GF-D8 (cell line): ENCODE results near the gene ADAT1.

ENCODE experiments used
- DNase-seq: peaks from one replicate; lab custom pipeline; 2025; lab: John Stamatoyannopoulos, UW

Gene ADAT1, protein sequence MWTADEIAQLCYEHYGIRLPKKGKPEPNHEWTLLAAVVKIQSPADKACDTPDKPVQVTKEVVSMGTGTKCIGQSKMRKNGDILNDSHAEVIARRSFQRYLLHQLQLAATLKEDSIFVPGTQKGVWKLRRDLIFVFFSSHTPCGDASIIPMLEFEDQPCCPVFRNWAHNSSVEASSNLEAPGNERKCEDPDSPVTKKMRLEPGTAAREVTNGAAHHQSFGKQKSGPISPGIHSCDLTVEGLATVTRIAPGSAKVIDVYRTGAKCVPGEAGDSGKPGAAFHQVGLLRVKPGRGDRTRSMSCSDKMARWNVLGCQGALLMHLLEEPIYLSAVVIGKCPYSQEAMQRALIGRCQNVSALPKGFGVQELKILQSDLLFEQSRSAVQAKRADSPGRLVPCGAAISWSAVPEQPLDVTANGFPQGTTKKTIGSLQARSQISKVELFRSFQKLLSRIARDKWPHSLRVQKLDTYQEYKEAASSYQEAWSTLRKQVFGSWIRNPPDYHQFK

GRCh38 chr16:75622761-75623605 lies at the start of gene ADAT1:
ADAT1 (minus strand) TSS chr16:75623281; CDS start chr16:75620799, 2,482 bp downstream.
- DNase-seq: peak; percentile 87

- DNase-seq: no peak
Observed at GRCh38 chr16:75667503-75667902, 44.4 kb upstream of the ADAT1 start.

GRCh38 chr16:75660726-75661302 lies 37.7 kb upstream of the ADAT1 start:
- DNase-seq: no peak

DNA sequence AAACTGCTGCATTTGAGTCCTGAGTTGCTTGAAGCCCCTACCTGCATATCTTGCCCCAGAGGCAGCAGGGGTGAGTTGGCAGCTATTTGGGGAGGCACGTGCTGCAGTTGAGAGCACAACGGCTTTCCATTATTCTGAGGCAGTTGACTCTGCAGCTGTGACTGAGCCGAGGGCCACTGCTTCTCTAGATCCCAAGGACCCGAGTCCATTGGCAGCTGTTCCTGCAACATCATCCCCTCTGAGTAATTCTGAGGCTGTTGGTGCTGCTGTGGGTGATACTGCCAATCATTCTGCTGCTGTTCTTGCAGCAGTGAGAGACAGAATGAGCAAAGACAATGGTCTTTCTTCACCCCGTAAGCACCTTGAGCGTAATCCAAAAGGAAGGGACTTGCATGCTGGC lies 37.2 kb upstream of the ADAT1 start:
- DNase-seq: no peak

DNA sequence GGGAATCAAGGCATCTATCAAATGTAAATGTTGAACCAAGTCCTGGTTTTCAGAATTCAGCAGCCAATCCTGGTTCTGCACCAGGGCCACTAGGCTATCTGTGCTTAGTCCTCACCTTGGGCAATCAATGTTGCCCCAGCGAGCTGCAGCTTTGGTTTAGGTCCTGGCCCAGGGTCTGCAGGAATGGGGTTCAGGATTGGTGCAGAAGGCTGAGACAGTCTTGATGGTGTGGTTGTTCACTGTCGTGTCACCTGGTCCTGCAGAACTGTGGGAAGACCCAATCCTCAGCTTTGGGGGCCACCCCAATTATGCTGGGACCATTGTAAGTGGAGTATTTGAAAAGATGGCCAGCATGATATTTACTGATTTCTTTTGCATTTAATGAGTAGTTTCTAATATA lies 35.1 kb upstream of the ADAT1 start:
- no peak for DNase-seq

DNA sequence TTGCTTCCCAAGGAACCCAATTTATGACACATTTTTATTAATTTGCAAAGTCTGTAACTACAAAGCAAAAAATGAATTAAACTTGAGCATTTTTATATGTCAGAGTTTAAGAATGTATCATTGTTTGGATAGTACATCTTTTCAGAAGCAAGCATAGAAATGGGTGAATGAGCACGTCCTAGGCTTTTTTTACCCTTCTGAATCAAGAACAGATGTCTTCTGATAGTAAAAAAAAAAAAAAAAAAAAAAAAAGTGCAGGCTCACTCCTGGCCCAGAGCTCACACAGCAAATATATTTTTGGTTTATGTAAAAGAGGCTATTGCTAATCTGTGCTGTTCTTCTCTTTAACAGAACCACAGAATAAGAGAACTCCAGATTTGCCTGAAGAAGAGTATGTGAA lies 30.8 kb upstream of the ADAT1 start:
- DNase-seq: no peak

- DNase-seq: peak; percentile 21
Observed at GRCh38 chr16:75648265-75649076, 25.4 kb upstream of the ADAT1 start.

DNA sequence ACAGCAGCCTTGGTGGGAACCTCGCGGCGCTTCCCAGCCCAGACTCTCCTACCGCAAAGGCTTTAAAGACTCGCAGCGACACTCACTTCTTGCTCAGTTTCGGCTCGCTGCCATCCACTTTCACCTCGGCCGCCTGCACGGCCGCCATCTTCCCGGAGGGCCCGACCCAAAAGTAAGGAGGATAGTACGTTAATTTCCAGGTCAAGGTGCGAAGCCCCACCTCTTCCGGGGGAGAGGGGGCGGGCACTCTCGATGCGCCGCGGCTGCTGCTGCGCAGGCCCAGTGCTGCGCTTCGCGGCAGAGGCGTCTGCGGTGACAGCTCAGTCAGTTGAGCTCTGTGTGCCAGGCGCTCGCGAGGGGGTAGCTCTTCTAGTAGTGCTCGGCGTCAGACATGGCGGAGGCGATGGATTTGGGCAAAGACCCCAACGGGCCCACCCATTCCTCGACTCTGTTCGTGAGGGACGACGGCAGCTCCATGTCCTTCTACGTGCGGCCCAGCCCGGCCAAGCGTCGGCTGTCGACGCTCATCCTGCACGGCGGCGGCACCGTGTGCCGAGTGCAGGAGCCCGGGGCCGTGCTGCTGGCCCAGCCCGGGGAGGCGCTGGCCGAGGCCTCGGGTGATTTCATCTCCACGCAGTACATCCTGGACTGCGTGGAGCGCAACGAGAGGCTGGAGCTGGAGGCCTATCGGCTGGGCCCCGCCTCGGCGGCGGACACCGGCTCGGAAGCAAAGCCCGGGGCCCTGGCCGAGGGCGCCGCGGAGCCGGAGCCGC lies 24.6 kb upstream of the ADAT1 start, which contains the start of the genes KARS1 and TERF2IP:
TSS of gene KARS1 (minus strand) at position 174 of the 773 bp plus-strand sequence. CDS start at position 148, 26 bp downstream.
TSS of gene TERF2IP (plus strand) at position 282 of the 773 bp plus-strand sequence. CDS start at position 392, 110 bp downstream.
- DNase-seq: peak; percentile 81

- DNase-seq: no peak
Observed at GRCh38 chr16:75647112-75647491, 24.0 kb upstream of the ADAT1 start.

- DNase-seq: no peak
Observed at GRCh38 chr16:75644240-75645012, 21.3 kb upstream of the ADAT1 start.

- no peak for DNase-seq
Observed at GRCh38 chr16:75640598-75640997, 17.5 kb upstream of the ADAT1 start.

DNA sequence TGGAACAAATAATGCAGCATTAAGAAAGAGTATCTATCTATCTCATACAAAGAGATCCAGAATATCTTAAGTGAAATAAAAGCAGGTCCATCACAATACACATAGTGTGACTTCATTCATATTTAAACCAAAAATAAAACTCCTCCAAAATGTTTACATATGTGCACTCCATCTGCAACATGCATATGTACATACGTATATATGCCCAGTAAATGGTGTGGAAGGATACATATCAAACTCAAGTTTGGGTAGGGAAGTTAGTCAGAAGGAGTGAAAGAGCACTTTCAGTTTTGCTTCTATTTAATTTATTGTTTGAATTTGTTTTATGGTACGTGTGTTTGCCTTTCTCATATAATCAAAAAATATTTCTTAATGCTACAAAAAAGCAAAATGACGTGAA lies 12.0 kb upstream of the ADAT1 start:
- no peak for DNase-seq

DNA sequence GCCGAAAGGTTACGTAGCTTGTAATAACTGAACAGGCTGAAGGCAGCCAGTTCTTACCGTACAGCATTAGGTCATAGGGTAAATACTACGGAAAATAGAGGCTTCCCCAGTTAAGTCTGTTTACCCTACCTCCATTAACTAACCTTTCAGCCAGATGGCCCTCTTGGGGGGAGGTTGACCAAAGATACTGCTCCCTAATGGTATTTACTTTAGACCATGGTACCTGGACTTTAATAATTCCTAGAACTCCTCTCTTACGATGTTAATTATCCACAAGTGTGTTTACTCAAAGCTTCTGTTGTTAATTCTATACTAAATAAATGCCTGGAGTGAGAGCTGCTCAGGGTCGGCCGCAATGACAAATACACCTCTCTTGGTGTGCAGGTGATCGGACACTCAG lies 9.8 kb upstream of the ADAT1 start:
- DNase-seq: no peak

DNA sequence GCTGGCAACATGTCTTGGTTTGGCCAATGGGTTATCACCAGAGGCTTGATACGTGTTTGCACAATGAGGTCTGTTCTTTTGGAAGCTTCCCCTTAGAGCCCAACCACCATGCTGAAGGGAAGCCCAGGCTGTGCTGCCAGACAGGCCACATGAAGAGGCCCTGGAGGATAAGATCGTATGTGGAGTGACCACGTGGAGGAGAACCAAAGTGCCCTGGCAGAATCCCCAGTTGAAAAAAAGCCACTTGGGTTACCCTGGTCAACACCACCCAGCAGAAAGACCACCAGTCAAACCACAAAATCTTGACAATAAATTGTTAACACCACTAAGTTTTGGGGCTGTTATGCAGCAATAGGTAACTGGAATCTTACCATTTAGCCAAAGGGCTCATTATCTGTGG lies 7.0 kb upstream of the ADAT1 start:
- DNase-seq: peak; percentile 12

- DNase-seq: no peak
Observed at GRCh38 chr16:75629132-75629531, 6.1 kb upstream of the ADAT1 start.

DNA sequence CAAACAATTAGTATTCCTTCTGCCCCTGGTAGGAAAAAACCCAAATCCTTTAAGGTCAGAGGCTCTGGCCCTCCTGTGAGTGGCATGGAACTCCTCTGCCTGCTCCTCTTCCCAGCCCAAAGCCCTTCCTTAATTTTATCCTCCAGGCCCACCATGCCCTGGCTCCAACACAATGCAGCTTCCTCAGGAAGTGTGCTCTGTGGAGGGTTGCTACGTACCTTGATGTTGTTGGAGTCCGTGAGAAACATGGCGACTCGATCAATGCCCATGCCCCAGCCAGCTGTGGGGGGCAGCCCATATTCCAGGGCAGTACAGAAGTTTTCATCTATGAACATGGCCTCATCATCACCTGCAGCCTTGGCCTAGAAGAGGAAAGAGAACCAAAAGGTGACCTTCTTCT lies 5.3 kb upstream of the ADAT1 start:
- no peak for DNase-seq

- peak; percentile 92 for DNase-seq
Observed at GRCh38 chr16:75627851-75628250, 4.8 kb upstream of the ADAT1 start.

DNA sequence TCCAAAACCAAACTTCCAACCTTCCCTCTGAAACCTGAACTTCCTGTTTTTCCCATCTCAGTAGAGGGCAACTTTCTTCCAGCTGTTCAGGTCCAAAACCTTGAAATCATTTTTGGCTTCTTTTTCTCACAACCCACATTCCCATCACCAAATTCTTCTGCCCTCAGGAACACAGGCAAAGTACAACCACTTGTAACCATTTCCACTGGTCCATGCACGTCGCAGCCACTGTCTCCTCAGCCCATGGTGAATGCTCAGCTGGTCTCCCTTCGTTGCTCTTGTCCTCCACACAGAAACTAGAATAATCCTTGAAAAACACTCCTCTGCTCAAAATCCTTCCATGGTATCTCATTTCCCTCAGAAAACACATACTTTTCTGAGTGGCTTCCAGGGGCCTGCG lies 3.7 kb upstream of the ADAT1 start:
- DNase-seq: no peak

DNA sequence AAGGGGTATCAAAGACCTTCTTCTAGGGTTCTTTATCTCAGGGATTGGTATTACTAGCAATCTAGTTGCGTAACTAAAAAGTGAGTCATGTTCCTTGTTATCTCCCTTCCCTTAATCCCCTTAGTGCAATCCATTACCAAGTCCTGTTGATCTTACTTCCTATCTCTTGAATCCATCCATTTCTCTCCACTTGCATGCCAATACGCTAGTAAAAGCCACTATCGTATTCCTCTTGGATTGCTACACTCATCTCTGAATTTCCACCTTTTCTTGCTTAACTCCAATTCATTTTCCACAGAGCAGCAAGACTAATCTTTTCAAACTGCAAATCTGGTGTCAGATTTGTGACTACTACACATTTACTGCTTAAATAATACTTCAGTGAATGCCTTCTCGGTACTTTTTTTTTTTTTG lies 1.8 kb upstream of the ADAT1 start:
- peak; percentile 9 for DNase-seq

DNA sequence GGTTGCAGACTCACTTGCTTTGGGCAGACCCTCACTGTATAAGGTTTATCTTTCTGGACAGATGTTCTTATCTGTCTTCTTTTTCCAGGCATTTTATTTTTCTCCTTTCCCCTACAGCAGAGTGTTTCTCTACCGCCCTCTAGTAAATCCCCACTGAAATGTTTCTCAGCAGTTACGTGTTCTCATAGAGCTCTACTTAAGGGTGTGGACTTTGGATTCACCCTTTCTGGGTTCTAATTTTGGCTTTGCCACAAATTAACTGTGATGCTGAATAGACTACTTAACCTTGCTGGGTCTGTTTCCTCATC lies 2.0 kb downstream of the ADAT1 start:
- DNase-seq: peak; percentile 31
